Activated T-cell treated with anti-CD3 and anti-CD28 coated beads for 1 hour (primary cell): ENCODE results near the gene VPS51.

Source experiments
- DNase-seq: peaks from one replicate; pipeline ENCODE4 v3.0.0-alpha.2; 2020; ENCODE audit warnings: low read depth

Gene VPS51

GRCh38 chr11:65072631-65072966 lies 23.4 kb upstream of the VPS51 start:
- DNase-seq = no peak

DNA sequence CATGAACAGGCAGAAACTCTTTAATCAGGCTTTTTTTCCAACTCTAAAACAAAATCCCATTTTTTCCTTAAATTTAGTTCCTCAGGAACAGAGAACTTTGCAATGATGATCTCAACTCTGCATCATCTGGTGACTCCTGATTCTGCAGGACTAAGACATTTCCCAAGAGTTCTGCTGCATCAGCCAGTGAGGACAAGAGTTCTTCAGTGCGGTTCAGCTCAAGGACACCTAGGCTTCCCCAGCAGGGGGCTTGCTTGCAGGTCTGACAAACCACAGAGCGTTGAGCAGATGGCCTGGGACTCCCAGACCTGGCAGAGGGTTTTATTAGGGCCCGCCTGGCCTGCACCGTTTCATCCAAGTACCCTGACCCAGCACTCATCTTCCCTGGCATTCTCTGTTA lies 18.6 kb upstream of the VPS51 start:
- no peak for DNase-seq

GRCh38 chr11:65078151-65078550 lies 17.9 kb upstream of the VPS51 start:
- DNase-seq = peak; percentile 68

- DNase-seq = no peak
Measured at GRCh38 chr11:65078786-65079342, 17.1 kb upstream of the VPS51 start.

- DNase-seq = no peak
Measured at GRCh38 chr11:65083134-65083833, 12.7 kb upstream of the VPS51 start.

DNA sequence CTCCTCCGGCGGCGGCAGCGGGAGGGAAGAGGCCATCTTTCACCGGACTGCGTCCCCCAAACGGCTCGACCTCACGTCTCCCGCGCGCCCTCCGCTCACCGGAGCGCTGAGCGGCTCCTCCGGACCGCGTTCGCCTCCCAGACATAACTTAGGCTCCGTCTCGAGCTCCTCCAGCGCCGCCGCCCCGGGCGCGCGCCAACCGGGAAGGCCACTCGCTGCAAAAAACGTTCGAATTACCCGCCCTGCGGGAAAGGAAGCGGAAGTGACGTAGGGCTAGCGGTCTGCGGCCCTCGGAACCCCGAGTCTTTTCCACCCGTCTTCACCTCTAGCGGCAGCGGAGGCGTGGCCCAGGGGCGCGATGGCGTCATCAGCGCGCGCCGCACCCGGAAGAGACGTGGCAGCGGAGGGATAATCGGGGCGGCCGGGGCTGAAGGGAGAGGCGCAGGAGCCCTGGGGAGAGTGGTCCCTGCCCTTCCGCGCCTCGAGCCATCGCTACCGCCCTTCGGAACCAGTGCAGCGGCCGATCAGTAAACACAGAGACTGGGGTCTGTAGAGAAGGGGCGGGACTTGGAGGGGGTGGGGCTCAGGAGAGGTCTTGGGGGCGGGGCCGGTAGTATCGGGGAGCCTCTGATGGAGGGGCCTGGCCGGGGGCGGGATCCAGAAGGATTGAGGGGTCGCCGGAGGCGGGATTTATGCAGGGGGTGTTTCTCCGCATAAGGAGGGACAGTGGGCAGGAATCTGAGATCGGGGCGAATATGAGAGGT lies 12.0 kb upstream of the VPS51 start, which contains the start of the genes CDCA5 and ZFPL1:
Gene CDCA5, minus strand, starts transcription at position 207 of the 764 bp plus-strand sequence. Its CDS starts 62 bp downstream, at position 145.
Gene ZFPL1, plus strand, starts transcription at position 389 of the 764 bp plus-strand sequence. CDS start 477 bp downstream, outside the sequence.
- peak; percentile 93 for DNase-seq

DNA sequence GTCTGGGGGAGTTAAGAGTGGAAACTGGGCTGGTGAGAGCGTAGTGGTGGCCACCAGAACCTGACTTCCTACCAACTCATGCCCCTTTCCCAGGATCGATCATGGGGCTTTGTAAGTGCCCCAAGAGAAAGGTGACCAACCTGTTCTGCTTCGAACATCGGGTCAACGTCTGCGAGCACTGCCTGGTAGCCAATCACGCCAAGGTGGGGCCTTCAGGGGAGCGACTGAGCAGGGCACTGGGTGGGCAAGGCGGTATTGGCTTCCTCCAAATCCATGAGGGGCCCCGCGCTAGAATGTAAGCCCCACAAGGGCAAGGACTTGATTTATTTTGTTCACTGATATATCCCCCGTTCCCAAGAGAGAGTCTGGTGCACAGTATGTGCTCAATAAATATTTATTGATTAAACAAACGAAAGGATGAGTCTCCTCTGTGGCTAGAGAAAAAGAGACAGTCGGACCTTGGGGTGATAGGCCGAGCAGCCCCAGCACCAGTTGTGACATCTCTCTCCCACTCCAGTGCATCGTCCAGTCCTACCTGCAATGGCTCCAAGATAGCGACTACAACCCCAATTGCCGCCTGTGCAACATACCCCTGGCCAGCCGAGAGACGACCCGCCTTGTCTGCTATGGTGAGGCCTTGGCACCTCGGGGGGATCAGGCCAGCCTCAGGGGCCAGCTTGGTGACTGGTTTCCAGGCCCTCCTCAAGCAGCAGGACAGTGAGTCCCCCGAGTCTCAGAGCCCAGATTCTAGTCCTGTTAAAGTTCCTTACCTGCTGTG lies 11.2 kb upstream of the VPS51 start:
- no peak for DNase-seq

GRCh38 chr11:65085446-65085845 lies 10.6 kb upstream of the VPS51 start:
- DNase-seq = no peak

DNA sequence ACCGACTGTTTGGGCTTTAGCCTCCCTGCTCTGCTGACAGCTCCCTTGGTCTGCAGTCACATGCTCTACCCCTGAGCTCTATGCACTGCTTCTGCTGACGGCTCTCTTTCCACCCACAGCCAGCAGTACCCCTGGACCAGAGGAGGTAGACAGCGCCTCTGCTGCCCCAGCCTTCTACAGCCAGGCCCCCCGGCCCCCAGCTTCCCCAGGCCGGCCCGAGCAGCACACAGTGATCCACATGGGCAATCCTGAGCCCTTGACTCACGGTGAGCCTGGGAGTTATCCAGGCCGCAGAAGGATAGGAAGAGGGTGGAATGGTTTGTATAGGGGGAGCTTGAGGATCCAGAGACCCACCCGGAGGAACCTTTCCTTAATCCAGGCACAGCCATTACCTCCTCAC lies 9.2 kb upstream of the VPS51 start:
- no peak for DNase-seq

- no peak for DNase-seq
Measured at GRCh38 chr11:65087216-65087615, 8.8 kb upstream of the VPS51 start.

DNA sequence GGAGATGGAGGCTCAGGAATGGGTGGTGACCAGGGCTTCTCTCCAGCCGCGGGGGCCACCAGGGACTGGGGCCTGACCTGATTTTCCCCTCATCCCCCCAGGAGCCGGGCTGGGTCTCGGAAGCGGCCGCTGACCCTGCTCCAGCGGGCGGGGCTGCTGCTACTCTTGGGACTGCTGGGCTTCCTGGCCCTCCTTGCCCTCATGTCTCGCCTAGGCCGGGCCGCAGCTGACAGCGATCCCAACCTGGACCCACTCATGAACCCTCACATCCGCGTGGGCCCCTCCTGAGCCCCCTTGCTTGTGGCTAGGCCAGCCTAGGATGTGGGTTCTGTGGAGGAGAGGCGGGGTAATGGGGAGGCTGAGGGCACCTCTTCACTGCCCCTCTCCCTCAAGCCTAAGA lies 8.2 kb upstream of the VPS51 start:
- no peak for DNase-seq

DNA sequence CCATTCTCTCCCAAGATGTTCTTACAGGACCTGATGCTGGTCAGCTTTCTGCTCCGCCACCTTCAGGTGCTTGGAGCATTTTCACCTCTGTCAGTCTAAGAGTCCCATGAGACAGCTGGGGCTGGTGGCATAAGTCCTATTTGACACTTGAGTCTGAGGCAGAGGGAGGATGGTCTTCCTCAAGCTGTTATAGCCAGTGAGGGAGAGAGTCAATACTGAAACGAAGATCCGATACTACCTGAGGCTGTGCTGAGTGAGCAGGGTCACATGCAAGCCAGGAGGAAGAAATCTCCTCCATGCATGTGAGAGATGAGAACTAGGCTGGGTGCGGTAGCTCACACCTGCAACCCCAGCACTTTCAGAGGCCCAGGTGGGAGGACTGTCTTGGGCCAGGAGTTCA lies 6.4 kb upstream of the VPS51 start:
- no peak for DNase-seq

DNA sequence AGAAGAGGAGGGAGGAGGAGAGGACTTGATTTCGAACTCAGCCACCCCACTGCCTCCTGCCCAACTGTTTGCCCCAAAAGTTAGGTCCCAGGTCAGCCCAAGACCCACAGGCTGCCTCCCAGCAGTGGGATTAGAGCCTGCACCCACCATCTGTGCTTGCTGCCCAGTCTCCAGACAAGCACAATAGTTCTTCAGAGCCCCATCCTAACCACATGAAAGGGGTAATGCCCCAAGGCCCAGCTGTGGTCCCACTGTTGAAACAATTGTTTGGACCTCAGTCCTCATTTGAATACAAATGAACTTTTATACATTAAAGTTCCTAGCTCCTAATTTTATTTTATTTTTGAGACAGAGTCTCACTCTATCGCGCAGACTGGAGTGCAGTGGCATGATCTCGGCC lies 5.4 kb upstream of the VPS51 start:
- no peak for DNase-seq

DNA sequence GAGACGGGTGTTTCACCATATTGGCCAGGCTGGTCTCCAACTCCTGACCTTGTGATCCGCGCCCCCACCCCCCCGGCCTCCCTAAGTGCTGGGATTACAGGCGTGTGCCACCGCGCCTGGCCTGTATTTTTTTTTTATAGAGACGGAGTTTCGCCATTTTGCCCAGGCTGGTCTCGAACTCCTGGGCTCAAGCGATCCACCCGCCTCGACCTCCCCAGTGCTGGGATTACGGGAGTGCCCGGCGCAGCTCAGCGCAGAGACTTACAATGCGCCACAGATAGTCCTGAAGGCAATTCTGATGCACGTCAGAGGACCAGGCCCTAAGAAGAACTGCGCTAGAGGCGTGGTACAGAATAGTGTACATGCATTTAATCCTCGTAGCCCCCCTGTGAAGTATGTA lies 587 bp upstream of the VPS51 start:
- no peak for DNase-seq

- no peak for DNase-seq
Measured at GRCh38 chr11:65096926-65097325, 912 bp downstream of the VPS51 start.

GRCh38 chr11:65100674-65101350 lies 4.8 kb downstream of the VPS51 start:
- DNase-seq = no peak

GRCh38 chr11:65102142-65103095 lies 6.4 kb downstream of the VPS51 start:
- DNase-seq = no peak

GRCh38 chr11:65103476-65103875 lies 7.5 kb downstream of the VPS51 start:
- DNase-seq = no peak

- no peak for DNase-seq
Measured at GRCh38 chr11:65104628-65105027, 8.6 kb downstream of the VPS51 start.

GRCh38 chr11:65107078-65107477 lies 11.1 kb downstream of the VPS51 start:
- no peak for DNase-seq
